Left lung (tissue), 10 donors: Measurements from ENCODE around the gene ZNF79. TPM values are rescaled to one million over a fixed set of nuclear protein-coding genes. Genes with fewer than 3 reads are reported as not detected.

Experiments
- ATAC-seq: fragments of 200-7000 bp; cut with Tn5 transposase; one replicate; pipeline ENCODE4 v1.9.1; 2020; ENCODE audit warnings: moderate library complexity
- DNase-seq, 4 donors: peaks; one replicate each; pipeline ENCODE4 v3.0.0-alpha.2; 2013 to 2020
- H3K27ac ChIP-seq, 2 donors: fragments of 200-600 bp; sonication (generic) in 1 of 2; one replicate each; pipeline versions ENCODE4 v1.5.0 to v1.8.0; 2020 to 2021
- H3K27me3 ChIP-seq, 2 donors: fragments of 200-600 bp; sonication (generic) in 1 of 2; one replicate each; pipeline versions ENCODE4 v1.5.0 to v1.8.0; 2020 to 2021
- H3K36me3 ChIP-seq, 2 donors: fragments of 200-600 bp; sonication (generic) in 1 of 2; one replicate each; pipeline versions ENCODE4 v1.5.0 to v1.8.0; 2020 to 2021
- H3K4me1 ChIP-seq, 2 donors: fragments of 200-600 bp; one replicate each; pipeline ENCODE4 v1.8.0; 2021
- H3K4me3 ChIP-seq, 2 donors: fragments of 200-600 bp; sonication (generic) in 1 of 2; one replicate each; pipeline versions ENCODE4 v1.5.0 to v1.8.0; 2020 to 2021; ENCODE audit warnings: mild to moderate bottlenecking in 1 of 2
- H3K9me3 ChIP-seq, 2 donors: fragments of 200-600 bp; sonication (generic) in 1 of 2; one replicate each; pipeline versions ENCODE4 v1.5.0 to v1.8.0; 2020 to 2021
- intact Hi-C, 2 donors: fragments of 100-400 bp; cut with DNase I; formaldehyde crosslinking; loops; one replicate each; pipeline versions ENCODE4 v1.11.2 to v1.14.2; 2022
- polyA plus RNA-seq, 6 donors: library from polyadenylated mRNA; unstranded; fragments of 120-200 nt; gene quantifications; one replicate each; pipeline ENCODE4 v1.2.1, GENCODE V29; 2013; ENCODE audit not compliant: insufficient read length in 6 of 6
- total RNA-seq, 2 donors: library from RNA; stranded (reverse); fragmentation: NEBNext Ultra II Directional; extraction: Animal tissue kit (Norgen Biotek cat#: 25700); gene quantifications; one replicate each; pipeline ENCODE4 v1.2.1, GENCODE V29; 2021
- TF ChIP-seq, protein P1 (sequence below), 2 donors: fragments of 200-600 bp; sonication (generic) in 1 of 2; IDR thresholded peaks; one replicate each; pipeline versions ENCODE4 v1.5.0 to v1.8.0; 2021; ENCODE audit warnings: antibody characterized with exemption in 2 of 2
- donor health status: DM: no; HTN: yes; CAD: no.
- donor health status: DM: no; HTN: no; CAD: no.

The ZNF79 gene
- total and polyA plus RNA-seq, 8 donors = 6.2 to 9.0 (median 6.5) TPM

DNA sequence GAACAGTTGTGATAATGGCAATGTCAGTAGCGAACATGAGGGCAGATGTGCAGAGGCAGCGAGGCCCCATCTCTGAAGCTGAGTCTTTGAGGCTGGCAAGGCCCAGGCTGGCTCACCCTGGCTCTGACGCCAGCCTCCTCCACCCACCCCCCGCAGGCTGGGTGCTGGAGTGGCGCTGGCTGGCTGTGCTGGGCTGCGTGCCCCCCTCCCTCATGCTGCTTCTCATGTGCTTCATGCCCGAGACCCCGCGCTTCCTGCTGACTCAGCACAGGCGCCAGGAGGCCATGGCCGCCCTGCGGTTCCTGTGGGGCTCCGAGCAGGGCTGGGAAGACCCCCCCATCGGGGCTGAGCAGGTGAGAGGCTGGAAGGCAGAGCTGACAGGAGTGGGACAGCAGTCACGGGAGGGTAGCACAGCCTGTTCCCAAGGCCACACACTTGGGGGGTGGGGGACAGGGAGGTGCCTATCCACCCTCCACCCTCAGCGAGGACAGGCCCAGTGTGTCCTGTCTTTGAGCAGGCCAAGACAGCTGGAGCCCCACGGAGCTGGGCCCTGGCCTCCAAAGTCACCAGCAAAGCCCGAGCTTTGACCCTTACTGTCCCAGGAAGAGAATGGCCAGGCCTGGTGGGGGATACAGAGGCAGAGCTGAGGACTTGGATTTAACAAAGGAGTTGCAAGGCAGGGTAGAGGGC is 21.6 kb upstream of the ZNF79 start:
- peaks cover 0 to 10% of the 10 kb centered on the region in 2 donors for H3K27me3 ChIP-seq
- no peaks in the 10 kb centered on the region for H3K9me3 ChIP-seq
- intact Hi-C loops = no loop called here
- ATAC-seq (no peak), DNase-seq (no peak)
- H3K36me3 ChIP-seq = peaks cover 0 to 49% of the 10 kb centered on the region in 2 donors
- peaks cover 0 to 13% of the 10 kb centered on the region in 2 donors for H3K4me1 ChIP-seq
- TF ChIP-seq, protein P1, sequence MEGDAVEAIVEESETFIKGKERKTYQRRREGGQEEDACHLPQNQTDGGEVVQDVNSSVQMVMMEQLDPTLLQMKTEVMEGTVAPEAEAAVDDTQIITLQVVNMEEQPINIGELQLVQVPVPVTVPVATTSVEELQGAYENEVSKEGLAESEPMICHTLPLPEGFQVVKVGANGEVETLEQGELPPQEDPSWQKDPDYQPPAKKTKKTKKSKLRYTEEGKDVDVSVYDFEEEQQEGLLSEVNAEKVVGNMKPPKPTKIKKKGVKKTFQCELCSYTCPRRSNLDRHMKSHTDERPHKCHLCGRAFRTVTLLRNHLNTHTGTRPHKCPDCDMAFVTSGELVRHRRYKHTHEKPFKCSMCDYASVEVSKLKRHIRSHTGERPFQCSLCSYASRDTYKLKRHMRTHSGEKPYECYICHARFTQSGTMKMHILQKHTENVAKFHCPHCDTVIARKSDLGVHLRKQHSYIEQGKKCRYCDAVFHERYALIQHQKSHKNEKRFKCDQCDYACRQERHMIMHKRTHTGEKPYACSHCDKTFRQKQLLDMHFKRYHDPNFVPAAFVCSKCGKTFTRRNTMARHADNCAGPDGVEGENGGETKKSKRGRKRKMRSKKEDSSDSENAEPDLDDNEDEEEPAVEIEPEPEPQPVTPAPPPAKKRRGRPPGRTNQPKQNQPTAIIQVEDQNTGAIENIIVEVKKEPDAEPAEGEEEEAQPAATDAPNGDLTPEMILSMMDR (IDR thresholded peaks at IDR 0.05) = no peak
- H3K27ac ChIP-seq = no peak overlapping the region
- no peak overlapping the region for H3K4me3 ChIP-seq

DNA sequence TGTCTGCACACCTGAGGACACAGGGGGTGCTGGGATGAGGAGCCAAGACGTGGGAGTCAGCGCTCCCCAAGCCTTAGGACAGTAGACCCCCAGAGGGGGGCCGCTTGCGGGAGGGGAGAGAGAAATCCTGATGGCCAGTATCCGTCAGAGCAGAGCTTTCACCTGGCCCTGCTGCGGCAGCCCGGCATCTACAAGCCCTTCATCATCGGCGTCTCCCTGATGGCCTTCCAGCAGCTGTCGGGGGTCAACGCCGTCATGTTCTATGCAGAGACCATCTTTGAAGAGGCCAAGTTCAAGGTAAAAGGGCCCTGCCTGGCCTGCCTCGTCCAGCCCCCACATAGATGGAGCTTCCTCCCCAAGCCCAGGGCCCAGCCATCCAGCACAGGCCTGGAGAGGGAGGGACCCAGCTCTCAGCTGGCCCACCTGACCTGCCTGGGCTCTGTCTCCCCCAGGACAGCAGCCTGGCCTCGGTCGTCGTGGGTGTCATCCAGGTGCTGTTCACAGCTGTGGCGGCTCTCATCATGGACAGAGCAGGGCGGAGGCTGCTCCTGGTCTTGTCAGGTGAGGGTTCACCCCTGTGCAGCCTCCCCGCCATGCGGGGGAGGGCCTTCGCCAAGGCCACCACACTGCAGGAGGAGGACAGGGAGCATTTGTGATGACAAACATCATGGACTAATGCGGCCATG is 20.5 kb upstream of the ZNF79 start:
- intact Hi-C loops = no loop called here
- TF ChIP-seq, protein P1 (IDR thresholded peaks at IDR 0.05) = no peak
- DNase-seq (no peak), ATAC-seq (no peak)
- H3K9me3 ChIP-seq = no peaks in the 10 kb centered on the region
- no peak overlapping the region for H3K27ac ChIP-seq
- no peaks in the 10 kb centered on the region for H3K27me3 ChIP-seq
- peaks cover 0 to 2% of the 10 kb centered on the region in 2 donors for H3K4me1 ChIP-seq
- no peak overlapping the region for H3K4me3 ChIP-seq
- peaks cover 0 to 49% of the 10 kb centered on the region in 2 donors for H3K36me3 ChIP-seq

DNA sequence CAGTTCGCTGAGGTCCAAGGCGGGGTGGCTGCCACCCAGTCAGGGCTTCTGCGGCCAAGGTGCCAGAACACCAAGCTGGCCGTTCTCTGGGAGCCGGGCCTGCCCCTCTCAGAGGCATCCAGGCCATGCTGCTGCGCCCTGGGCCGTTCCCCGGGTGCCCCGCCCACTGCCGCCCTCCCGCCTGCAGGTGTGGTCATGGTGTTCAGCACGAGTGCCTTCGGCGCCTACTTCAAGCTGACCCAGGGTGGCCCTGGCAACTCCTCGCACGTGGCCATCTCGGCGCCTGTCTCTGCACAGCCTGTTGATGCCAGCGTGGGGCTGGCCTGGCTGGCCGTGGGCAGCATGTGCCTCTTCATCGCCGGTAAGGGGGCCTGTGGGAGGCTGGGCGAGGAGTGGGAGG is 19.6 kb upstream of the ZNF79 start:
- peak in 1 of 4 donors; percentile 69 for DNase-seq
- intact Hi-C loops = no loop called here
- TF ChIP-seq, protein P1 (IDR thresholded peaks at IDR 0.05) = no peak
- H3K36me3 ChIP-seq = peaks cover 0 to 49% of the 10 kb centered on the region in 2 donors
- no peak overlapping the region for H3K4me3 ChIP-seq
- ATAC-seq = no peak
- H3K9me3 ChIP-seq = no peaks in the 10 kb centered on the region
- H3K27ac ChIP-seq = no peak overlapping the region
- no peaks in the 10 kb centered on the region for H3K27me3 ChIP-seq
- no peaks in the 10 kb centered on the region for H3K4me1 ChIP-seq

DNA sequence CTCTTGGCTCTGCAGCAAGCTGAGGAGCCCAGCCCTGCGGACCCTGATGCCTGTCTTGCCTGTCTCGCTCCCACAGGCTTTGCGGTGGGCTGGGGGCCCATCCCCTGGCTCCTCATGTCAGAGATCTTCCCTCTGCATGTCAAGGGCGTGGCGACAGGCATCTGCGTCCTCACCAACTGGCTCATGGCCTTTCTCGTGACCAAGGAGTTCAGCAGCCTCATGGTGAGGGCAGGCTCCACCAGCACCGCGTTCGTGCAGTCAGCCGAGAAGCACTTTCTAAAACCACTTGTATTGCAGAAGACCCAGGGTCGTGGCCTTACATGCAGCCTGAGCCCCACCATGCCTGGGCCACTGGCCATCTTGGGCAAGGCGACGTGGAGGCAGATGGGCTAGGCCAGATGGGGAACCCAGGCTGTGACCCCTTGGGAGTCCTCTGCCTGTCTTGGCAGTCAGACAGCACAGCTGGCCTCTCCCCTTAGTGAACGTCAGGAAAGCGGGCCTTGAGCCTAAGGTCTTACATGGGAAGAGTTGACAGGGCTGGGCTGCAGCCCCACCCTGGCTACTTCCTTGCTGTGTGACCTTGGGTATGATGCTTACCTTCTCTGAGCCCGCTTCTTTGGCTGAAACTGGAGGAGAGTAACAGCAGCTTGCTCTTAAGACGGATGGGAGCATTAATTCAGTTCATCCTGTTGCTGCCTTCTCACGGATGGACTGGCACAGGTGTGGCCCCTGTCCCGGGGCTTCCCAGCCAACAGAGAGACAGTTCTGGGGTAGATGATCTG is 18.6 kb upstream of the ZNF79 start:
- TF ChIP-seq, protein P1 (IDR thresholded peaks at IDR 0.05) = no peak
- H3K9me3 ChIP-seq = no peaks in the 10 kb centered on the region
- no peak overlapping the region for H3K4me3 ChIP-seq
- no peak overlapping the region for H3K27ac ChIP-seq
- peaks cover 0 to 44% of the 10 kb centered on the region in 2 donors for H3K36me3 ChIP-seq
- peaks cover 0 to 3% of the 10 kb centered on the region in 2 donors for H3K4me1 ChIP-seq
- no peaks in the 10 kb centered on the region for H3K27me3 ChIP-seq
- peak in 1 of 4 donors; percentile 61 for DNase-seq
- intact Hi-C loops = no loop called here
- ATAC-seq = no peak
